Measurements from ENCODE around the gene COL6A2.
"Not testable (repeated sequence)": the region's sequence is repeated elsewhere in the genome, so short reads cannot be mapped to it uniquely, and the experiment has no call there.

COL6A2 gene

DNA sequence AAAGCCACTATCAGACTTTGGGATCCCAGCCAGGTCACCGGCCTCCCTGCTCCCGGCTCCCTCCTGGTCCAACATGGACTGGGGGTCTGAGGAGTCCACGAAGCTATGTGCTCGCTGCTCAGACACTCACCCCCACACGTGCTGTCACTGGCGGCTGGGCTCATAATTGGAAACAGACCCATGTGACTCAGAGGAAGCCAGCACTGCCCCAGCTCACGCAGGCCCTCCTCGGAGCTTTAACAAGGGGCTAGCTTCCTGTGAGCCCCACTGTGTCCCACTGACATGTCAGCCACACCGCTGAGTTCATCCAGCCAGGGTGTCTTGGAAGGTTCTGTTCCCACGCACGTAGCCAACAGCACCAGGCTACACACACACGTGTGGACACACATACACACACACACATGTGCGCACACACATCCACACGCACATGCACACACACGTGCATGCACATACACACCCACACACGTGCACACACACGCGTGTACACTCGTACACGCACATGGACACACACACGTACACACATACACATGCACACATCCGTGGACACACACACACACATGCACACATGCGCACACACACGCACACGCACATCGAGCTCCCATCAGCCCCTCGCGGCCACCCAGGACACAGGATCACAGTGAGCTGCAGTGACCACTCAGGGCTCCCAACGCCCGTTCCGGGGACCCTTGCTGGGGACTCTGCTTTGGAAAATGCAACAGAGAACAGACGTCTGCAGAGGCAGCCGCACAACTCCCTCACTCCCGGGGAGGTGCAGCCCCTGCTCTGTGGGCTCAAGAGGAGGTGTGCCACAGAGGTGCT lies 18.4 kb upstream of the COL6A2 start:
- no peak for DNase-seq (ENCODE audit: low read depth)

DNA sequence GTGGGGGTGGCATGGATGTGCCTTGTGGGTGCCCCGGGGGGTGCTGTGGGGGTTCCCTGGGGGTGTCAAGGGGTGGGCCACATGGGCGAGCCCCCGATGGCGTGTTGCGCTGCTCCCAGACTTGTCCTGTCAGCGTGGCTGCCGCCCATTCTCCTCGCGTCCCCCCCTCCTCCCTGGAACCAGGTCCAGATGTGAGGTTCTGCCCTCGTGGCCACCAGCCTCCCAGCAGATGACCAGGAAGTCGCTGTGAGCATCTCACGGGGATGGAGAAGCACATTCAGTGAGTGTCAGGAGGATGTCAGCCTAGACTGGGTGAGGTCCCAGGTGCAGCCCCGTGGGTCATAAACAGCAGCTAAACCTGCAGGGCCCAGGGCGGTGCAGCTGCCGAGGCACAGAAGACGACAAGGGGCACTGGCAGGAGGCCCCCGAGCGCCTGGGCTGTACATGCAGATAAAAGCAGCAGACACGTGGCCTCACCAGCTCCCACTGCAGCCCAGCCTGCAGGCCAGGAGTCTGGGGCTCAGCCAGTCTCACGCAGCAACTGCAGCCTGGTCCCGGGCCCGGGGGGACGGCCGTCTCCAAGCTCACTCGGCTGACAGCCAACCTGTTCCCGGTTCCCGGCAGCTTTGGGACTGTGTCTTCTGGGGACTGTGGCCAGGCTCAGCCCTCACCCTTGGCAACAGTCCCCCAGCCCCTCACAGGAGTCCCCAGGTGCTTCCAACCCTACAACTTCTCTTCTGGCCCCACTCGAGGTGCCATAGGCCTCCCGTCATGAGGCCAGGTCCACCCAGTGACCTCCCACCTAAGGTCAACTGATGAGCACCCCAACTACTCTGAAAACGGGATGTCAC lies 17.5 kb upstream of the COL6A2 start:
- no peak for DNase-seq (ENCODE audit: low read depth)

DNA sequence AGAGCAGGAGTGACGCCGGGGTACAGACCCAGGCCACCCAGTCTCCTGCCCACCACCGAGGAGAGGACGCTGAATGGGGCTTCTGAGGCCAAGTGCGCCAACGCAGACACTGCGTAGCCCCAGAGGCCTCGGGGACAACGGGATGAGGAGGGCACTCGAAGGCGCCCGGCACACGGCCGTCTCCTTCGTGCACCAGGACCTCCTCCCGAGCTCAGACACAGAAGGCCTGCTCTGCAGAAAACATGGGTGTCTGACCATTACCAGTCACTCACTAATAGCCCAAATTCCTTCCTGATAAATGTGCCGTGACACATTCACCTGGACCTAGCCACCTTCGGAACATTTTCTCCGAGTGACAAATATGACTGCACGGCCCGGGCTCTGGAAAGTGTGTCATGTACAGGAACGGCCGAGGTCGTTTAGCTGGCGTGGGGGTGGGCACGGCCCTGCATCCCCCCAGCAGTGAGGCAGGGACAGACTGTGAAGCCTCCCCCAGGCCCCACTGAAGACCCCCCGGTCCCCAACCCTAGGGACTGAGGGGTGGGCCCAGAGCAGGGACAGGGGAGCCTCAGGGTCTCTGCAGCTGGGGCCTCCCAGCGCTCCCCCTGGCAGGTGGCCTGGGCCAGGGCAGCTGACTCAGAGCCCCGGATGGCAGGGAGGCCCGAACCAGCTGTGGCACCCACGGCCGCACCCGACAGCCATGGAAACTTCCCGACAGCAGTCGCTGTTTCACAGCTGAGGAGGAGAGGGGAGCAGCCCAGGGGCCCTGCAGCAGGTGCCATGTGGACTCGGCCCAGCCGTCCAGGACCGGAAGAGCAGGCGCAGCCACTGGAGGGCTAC lies 16.7 kb upstream of the COL6A2 start:
- no peak for DNase-seq (ENCODE audit: low read depth)

DNA sequence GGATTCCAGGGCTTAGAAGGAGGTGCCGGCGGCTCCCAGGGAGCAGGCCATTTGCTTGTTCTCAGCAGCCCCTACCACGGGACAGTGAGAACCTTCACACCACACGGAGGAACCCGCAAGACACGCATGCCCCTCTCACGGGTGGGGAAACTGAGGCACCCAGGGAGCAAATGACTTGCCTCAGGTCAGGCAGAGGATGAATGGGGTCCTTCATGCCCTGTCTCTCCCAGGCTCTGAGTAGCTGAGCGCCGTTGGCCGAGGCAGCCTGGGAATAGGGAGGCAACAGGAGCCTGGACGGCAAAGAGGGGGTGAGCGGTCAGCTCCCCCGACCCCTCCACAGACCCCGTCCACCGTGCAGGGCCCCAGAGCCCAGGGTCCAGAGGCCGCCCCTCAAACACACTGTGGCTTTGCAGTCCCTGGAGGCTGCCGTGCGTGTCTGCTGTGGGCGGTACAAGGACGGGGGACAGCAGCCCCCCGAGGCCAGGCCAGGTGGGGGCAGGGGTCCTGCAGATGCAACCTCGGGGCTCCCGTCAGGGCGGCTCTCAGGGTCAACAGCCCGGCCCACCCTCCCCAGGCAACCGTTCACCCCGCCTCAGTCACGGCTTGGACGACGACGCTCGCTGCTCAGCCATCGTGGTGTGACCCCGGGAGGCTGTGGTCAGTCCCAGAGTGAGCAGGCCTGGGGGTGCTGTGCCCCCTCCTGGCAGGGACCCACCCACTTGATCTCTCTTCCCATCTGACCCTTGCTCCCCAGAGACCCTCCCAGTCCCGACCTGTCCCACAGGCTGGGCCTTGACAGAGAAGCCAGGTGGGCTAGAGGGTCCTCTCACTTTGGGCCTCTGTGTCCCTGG lies 15.8 kb upstream of the COL6A2 start:
- no peak for DNase-seq (ENCODE audit: low read depth)

DNA sequence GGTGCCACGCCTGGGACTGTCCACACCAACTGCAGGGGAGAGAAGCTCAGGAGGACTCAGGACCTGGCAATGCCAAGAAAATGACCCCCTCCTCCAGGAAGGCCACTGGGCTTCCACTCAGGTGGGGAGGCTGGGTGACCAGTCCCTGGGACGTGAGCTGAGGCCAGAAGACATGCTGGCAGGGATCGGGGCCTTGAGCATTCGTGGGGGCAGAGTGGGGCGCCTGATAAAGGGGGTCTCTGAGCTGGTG lies 15.3 kb upstream of the COL6A2 start:
- DNase-seq (ENCODE audit: low read depth) = no peak

DNA sequence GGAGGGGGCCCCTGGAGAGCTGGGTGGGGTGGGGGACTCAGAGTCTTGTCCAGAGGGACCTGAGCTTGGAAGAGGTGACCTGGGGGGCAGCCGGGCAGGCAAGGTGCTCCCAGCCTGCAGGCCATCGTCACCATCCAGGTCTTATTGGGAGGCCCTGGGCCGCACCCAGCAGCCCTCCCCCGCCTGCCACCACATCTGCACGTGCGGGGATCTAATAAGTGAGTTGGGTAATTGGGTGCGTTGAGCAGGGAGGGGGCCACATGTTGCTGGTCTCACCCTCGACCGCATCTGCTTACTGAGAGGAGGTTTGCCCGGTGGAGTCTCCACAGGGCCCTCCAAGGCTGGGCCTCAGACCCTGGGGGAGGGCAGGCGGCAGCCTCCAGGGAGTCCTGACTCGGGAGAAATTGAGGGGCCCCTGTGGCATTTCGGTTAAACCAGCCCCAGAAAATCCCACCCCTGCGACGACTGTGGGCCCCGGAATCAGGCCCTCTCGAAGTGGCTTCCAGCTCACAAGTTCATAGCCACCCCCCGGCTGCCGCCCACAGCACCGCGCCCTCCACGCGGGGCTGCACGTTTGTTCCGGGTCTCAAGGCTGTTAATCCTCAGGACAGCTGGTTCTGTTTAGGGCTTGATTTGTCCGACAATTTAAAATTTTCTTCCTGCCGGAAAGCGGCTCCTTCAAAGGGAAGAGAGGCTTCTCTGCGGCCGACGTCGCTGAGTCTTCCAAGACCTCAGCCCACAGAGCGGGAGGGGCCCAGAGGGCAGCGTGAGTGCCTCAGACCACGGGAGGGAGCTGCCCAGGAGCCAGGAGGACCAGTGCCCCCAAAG lies 14.7 kb upstream of the COL6A2 start:
- no peak for DNase-seq (ENCODE audit: low read depth)

DNA sequence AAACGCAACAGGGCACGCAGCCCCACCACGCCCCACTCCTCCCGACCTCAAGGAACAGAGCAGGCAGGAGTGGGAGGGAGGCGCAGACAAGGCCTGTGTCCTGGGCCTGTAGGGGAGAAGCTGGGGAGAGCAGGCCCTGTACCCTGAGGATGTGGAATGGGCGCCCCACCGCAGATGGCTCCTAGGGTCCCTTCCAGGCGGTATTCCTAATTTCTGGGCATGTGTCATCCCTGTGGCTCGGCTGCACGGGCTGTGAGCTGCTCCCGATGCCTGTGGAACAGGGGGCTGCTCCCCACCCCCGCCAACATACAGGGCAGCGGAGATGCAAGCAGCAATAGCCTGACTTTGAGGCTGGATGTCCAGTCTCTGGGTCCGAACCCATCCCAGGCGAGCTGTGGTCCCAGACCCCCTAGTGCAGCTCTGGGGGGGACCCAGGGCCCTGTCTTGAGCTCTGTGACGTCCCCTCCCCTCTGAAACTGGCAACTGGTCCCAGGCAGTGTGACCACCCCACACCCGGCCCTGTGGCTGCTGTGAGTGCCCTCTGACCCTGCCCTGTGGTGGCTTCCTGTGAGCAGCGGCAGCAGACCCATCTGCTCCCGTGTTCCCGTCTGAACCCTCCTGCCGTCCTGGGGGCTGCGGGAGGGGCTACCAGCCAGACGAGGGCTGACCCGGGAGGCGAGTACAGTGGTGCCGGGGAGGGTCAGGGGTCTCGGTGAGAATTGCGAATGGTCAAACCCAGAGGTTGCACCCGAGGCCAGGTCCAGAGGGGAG lies 13.9 kb upstream of the COL6A2 start:
- no peak for DNase-seq (ENCODE audit: low read depth)

DNA sequence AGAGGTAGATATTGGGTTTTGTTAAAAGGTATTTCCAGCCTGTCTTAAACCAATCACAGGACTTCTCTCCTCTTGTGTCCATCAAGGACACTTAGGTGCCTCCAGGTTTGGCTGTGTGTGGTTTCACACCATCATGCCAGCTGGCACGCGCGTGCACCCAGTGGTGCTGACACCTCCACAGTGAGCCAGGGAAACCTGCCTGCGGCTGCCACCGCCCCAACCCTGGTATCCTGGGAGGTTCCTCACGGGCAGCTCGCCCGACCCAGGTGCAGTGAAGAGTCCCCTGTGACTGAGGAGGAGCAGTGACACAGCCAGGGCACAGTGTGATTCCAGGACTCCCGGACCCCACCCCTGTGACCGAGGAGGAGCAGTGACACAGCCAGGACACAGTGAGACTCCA lies 13.2 kb upstream of the COL6A2 start:
- no peak for DNase-seq (ENCODE audit: low read depth)

DNA sequence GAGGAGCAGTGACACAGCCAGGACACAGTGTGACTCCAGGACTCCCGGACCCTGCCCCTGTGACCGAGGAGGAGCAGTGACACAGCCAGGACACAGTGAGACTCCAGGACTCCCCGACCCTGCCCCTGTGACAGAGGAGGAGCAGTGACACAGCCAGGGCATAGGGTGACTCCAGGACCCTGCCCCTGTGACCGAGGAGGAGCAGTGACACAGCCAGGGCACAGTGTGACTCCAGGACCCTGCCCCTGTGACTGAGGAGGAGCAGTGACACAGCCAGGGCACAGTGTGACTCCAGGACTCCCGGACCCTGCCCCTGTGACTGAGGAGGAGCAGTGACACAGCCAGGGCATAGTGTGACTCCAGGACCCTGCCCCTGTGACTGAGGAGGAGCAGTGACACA lies 12.7 kb upstream of the COL6A2 start:
- not testable (repeated sequence) for DNase-seq (ENCODE audit: low read depth)

DNA sequence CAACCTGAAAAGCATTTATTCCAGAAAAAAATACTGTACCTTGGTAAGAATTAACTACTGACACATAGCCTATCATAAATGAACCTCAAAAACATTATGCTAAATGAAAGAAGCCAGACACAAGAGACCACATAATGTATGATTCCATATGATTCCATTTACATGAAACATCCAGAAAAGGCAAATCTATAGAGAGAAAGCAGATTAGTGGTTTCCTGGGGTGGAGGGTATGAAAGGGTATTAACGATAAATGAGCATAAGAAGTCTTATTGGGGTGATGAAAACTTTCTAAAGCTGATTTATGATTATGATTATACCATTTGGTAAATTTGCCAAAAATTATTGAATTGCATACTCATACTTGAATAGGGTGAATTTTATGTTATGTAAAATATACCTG lies 10.3 kb upstream of the COL6A2 start:
- DNase-seq (ENCODE audit: low read depth) = no peak

DNA sequence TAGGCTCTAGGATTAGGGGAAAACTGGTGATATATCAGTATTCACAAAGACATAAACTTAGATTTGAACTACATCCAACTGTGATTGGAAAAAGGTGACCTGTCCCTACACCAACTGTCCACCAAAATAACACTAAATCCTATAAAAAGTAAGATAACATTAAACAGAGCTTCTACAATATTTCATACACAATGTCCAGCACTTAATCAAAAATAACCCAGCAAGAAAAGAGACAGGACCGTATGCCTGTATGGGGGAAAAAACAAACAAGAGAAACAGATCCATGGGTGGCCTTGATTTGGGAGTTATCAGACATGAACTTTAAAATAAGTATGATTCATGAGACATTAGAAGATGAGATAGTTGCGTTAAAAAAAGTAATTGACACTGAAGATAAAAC lies 9.7 kb upstream of the COL6A2 start:
- DNase-seq (ENCODE audit: low read depth) = no peak

DNA sequence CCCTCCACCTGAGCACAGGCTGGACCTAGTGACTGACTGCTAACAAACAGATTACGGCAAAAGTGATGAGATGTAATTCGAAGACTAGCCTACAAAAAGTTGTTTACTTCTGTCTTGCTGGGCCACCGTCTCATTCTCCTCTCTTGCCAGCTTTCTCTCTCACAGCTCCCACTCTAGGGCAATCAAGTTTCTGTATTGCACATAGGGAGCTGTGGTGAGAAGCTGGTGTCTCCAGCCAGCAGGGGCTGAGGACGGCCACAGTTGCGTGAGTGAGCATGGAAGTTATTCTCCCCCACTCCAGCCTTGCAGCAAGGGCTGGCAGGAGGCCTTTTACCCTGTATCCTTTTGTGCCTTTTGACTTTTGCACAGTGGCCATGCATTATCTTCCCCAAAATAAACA lies 8.6 kb upstream of the COL6A2 start:
- no peak for DNase-seq (ENCODE audit: low read depth)

DNA sequence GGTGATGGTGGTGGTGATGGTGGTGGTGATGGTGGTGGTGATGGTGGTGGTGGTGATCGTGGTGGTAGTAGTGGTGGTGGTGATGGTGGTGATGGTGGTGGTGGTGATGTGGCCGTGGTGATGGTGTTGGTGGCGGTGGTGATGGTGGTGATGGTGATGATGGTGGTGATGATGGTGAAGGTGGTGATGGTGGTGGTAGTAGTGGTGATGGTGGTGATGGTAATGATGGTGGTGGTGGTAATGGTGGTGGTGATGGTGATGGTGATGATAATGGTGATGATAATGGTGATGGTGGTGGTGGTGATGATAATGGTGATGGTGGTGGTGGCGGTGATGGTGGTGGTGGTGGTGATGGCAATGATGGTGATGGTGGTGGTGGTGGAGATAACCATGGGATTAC lies 6.8 kb upstream of the COL6A2 start:
- DNase-seq (ENCODE audit: low read depth) = no peak

DNA sequence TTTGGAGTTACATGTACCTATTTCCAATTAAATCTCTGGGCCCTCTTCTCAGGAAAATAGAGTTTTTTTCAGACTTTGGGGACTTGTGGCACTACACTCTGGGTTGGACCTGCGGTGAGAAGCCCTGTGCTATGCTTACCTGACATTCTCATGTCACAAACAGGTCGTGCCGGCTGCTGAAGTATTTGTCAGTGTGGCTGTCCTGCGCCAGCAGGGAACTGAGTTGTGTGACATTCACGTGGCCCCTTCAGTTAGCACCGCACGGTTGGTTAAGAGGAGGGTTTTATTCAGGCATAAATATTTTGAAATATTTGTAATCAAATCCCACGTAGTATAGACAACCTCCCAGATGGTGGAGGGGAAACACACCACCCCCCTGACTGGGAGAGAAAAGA lies 6.3 kb upstream of the COL6A2 start:
- DNase-seq (ENCODE audit: low read depth) = no peak

DNA sequence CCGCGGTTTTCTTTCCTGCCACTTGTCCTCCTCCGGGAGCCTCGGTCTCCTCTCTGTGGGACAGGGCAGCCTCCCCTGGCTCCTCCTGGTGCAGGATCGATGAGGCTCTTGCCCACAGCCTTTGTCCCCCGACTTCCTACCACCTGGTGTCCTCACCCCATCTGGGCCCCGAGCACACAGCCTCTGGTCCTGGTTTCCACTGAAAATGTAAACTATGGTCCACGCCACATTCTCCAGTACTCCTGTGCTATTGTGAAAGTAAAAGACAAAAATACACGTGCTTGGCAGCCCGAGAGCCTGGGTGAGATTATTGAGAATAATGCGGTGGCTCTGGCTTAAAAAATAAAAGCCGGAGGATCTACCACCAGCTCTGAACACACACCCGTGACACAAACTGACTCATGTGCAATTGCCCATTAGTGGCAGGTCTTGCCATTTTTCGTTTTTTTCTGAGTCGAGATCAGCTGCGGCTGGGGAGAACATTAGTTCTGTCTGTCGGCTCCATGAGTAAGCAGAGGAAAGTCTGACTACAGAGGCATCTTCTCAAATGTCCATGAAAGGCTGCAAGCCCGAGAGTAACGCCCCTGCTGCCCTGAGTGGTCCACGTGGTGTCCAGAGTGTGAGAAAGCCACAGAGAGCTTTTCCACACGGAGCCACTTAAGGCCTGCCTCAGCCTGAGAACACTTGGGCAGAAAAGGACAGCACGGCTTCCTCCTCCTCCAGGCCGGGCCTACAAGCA lies 5.7 kb upstream of the COL6A2 start:
- DNase-seq (ENCODE audit: low read depth) = no peak

DNA sequence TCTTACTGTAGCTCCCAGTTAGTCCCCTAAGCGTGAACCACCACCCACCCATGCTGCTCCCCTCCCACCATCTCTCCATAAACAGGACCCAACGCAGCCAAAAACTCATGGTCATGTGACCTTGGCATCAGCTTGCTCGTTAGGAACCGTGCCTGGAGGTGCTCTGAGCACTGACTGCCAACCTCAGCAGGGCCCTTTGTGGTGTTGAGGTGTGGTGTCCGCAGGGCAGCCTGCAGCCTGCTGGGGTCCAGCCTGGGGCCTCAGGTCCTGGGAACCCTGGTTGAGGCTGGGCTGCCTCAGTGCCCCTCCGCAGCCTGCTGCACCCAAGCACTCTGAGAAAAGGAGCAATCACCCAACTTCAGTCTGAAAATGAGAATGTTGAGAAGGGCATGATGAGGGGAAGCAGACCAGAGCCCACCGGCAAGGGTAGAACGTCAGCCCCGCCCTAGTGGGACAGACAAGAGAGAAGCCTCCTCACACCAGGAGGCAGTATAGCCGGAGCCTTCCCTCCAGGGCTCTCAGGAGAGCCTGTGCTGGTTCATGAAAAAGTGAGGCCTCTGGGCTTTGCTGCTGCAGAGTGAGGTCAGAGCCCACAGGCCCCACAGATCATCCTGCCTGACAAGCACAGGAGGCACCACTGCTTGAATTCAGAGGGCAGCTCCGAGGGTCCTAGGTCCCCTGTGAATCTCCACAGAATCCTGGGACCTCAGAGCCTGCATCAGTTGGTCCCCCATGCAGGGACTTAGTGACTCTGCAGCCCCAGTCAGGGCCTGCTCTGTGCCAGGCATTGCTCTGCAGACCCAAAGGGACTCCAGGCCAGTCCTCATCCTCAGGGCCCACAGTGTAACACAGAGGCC lies 4.9 kb upstream of the COL6A2 start:
- no peak for DNase-seq (ENCODE audit: low read depth)

DNA sequence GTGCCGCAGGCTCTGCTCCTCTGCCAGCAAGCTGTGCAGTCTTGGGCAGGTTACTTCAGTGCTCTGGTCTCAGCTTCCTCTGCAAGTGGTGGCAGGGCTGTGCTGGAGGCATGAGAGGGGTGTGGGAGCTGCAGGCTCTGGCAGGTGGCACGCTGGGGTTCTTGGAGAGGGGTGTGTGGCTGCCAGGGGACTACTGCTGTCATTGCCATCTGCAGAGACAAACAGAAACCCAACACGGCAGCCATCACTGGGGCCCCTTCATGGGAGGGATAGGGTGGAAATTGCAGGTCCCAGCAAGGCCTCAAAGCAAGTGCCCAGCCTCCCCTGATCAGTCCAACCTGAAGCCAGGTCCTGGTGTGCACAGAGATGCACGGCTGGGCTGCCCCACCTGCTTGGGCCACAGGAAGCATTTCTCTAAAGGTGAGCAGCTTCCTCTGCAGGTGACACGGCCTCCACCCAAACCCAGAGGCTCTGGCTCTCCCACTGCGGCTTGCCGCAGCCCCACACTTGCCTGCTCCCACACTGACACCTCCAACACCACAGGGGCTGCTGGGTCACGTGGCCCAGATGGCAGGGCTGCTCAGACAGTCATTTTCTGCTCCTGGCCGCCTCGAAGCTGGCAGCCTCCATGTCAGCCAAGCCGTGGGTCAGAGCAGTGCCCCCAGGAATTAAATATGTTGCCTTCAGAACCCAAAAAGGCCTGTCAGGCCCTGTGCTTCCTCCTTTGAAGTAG lies 4.1 kb upstream of the COL6A2 start:
- no peak for DNase-seq (ENCODE audit: low read depth)

All from T follicular helper cell (primary cell).